HFFc6 (cell line): ENCODE results near the gene TMEM59. TPM values are rescaled to one million over a fixed set of nuclear protein-coding genes. Genes with fewer than 3 reads are reported as not detected.

ENCODE experiments used
- DNase-seq: peaks from one replicate; pipeline ENCODE4 v3.0.0-alpha.2; 2018
- H3K27ac Mint-ChIP-seq: 2 replicates; pipeline ENCODE4 v1.8.0; 2020; ENCODE audit warnings: mild to moderate bottlenecking, mixed read lengths
- H3K27me3 Mint-ChIP-seq: 2 replicates; pipeline ENCODE4 v1.8.0; 2021; ENCODE audit warnings: mild to moderate bottlenecking, moderate library complexity, mixed read lengths; ENCODE audit not compliant: insufficient read depth
- H3K36me3 Mint-ChIP-seq: 2 replicates; pipeline ENCODE4 v1.8.0; 2021; ENCODE audit warnings: low read depth, mixed read lengths
- H3K4me1 Mint-ChIP-seq: 2 replicates; pipeline ENCODE4 v1.8.0; 2020; ENCODE audit warnings: low read depth, mixed read lengths
- H3K4me3 Mint-ChIP-seq: 2 replicates; pipeline ENCODE4 v1.8.0; 2020; ENCODE audit warnings: mild to moderate bottlenecking, moderate library complexity, mixed read lengths
- H3K9me3 Mint-ChIP-seq: 2 replicates; pipeline ENCODE4 v1.8.0; 2020; ENCODE audit warnings: mild to moderate bottlenecking, mixed read lengths
- microRNA-seq: library from miRNA; unstranded; fragments of <30 nt; microRNA quantifications from one replicate; pipeline ENCODE4, GENCODE V29; 2019
- total RNA-seq, 6 experiments: library from RNA; stranded (reverse); fragmentation: NEBNext Ultra II Directional; extraction: Animal tissue kit (Norgen Biotek cat#: 25700); gene quantifications; 2 replicates in 1 of 6; 3 replicates in 5 of 6; pipeline ENCODE4 v1.2.3, GENCODE V29; 2021
- TF ChIP-seq, protein P1 (sequence below): fragments of 200-600 bp; sonication (generic); IDR thresholded peaks from 2 replicates; pipeline ENCODE4 v1.5.0; 2021; ENCODE audit warnings: antibody characterized with exemption, mild to moderate bottlenecking

TMEM59 gene
- total RNA-seq, 6 experiments from 2014 or later = 282 to 460 (median 348) TPM

- Mint-ChIP-seq H3K4me1 (peaks cover 12% of the 10 kb centered on the region), H3K36me3 (no peaks in the 10 kb centered on the region), H3K27ac (peak overlapping the region; percentile 65), H3K4me3 (peak overlapping the region; percentile 80), H3K27me3 (no peaks in the 10 kb centered on the region; the same call in none of the 2 replicates), H3K9me3 (no peaks in the 10 kb centered on the region)
- peak; percentile 48 for DNase-seq
- TF ChIP-seq, protein P1, sequence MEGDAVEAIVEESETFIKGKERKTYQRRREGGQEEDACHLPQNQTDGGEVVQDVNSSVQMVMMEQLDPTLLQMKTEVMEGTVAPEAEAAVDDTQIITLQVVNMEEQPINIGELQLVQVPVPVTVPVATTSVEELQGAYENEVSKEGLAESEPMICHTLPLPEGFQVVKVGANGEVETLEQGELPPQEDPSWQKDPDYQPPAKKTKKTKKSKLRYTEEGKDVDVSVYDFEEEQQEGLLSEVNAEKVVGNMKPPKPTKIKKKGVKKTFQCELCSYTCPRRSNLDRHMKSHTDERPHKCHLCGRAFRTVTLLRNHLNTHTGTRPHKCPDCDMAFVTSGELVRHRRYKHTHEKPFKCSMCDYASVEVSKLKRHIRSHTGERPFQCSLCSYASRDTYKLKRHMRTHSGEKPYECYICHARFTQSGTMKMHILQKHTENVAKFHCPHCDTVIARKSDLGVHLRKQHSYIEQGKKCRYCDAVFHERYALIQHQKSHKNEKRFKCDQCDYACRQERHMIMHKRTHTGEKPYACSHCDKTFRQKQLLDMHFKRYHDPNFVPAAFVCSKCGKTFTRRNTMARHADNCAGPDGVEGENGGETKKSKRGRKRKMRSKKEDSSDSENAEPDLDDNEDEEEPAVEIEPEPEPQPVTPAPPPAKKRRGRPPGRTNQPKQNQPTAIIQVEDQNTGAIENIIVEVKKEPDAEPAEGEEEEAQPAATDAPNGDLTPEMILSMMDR = no peak
These were observed 70.8 kb downstream of the TMEM59 start for GRCh38 chr1:53982034-53982762.

GRCh38 chr1:53981220-53981619 is 71.8 kb downstream of the TMEM59 start:
- H3K27ac Mint-ChIP-seq = no peak overlapping the region
- peaks cover 12% of the 10 kb centered on the region for H3K4me1 Mint-ChIP-seq
- H3K4me3 Mint-ChIP-seq = no peak overlapping the region
- TF ChIP-seq, protein P1 = no peak
- no peaks in the 10 kb centered on the region for H3K36me3 Mint-ChIP-seq
- no peaks in the 10 kb centered on the region; the same call in 1 of the 2 replicates for H3K27me3 Mint-ChIP-seq
- no peaks in the 10 kb centered on the region for H3K9me3 Mint-ChIP-seq
- DNase-seq = no peak

- TF ChIP-seq, protein P1 = no peak
- H3K27ac Mint-ChIP-seq = no peak overlapping the region
- peaks cover 8% of the 10 kb centered on the region for H3K36me3 Mint-ChIP-seq
- H3K4me3 Mint-ChIP-seq = no peak overlapping the region
- no peaks in the 10 kb centered on the region for H3K9me3 Mint-ChIP-seq
- no peaks in the 10 kb centered on the region; the same call in 1 of the 2 replicates for H3K27me3 Mint-ChIP-seq
- no peak for DNase-seq
- peaks cover 12% of the 10 kb centered on the region for H3K4me1 Mint-ChIP-seq
These were observed 73.1 kb downstream of the TMEM59 start for GRCh38 chr1:53979712-53980450.

Small RNAs within 50 kb of the gene (microRNA-seq; reads per million reads assigned to microRNA genes)
- not detected for gene MIR4781

Other genes starting within 250 kb of the TMEM59 start
- gene NDC1, start 214.9 kb downstream of the TMEM59 start, total RNA-seq = 10 to 100 TPM; 15.3 to 27.2 (median 22.7) TPM
- 10 to 100 TPM; 22.8 to 29.3 (median 26.8) TPM for gene YIPF1, start 163.4 kb downstream of the TMEM59 start, total RNA-seq
- not detected for gene DIO1, start 159.0 kb downstream of the TMEM59 start, total RNA-seq
- 10 to 100 TPM; 20.9 to 36.9 (median 35.1) TPM for gene IFT25, start 107.5 kb downstream of the TMEM59 start, total RNA-seq
- gene LRRC42, start 106.9 kb downstream of the TMEM59 start, total RNA-seq = 10 to 100 TPM; 36.3 to 44.2 (median 42.2) TPM
- not detected for gene LDLRAD1, start 35.0 kb downstream of the TMEM59 start, total RNA-seq
- 1 to 10 TPM; 4.2 to 5.5 (median 4.8) TPM for gene TCEANC2, start 404 bp upstream of the TMEM59 start, total RNA-seq
- not detected for gene CDCP2, start 99.8 kb upstream of the TMEM59 start, total RNA-seq
- 1 to 10 TPM; 4.5 to 6.1 (median 5.2) TPM for gene CYB5RL, start 146.8 kb upstream of the TMEM59 start, total RNA-seq
- 100 to 1,000 TPM; 119 to 135 (median 126) TPM for gene MRPL37, start 147.0 kb upstream of the TMEM59 start, total RNA-seq